Keratinocyte (primary cell): ENCODE measurements around the gene TP53BP2. TPM values are rescaled to one million over a fixed set of nuclear protein-coding genes. Genes with fewer than 3 reads are reported as not detected.

Source experiments
- DNase-seq: peaks from one replicate; pipeline ENCODE4 v3.0.0-alpha.2; 2011; ENCODE audit warnings: low read depth, missing footprints, low spot score
- FAIRE-seq: peaks from 2 replicates; lab custom pipeline; 2011; peaks lifted over from hg19 to GRCh38; lab: Jason Lieb, UNC
- H2AFZ ChIP-seq: 2 replicates; pipeline ENCODE4 v1.6.0; 2012; ENCODE audit warnings: low read length, control low read depth, inconsistent platforms; ENCODE audit not compliant: control insufficient read depth
- H3K27ac ChIP-seq: 2 replicates; pipeline ENCODE4 v1.5.1; 2011; ENCODE audit warnings: low read length; ENCODE audit not compliant: control insufficient read depth, insufficient read depth
- H3K27me3 ChIP-seq: 3 replicates; pipeline ENCODE4 v1.6.0; 2011; ENCODE audit warnings: low read length; ENCODE audit not compliant: control insufficient read depth, insufficient read depth; ENCODE audit errors: extremely low read depth
- H3K36me3 ChIP-seq, 2 experiments: 2 replicates in 1 of 2; 3 replicates in 1 of 2; pipeline ENCODE4 v1.5.1; 2011; ENCODE audit warnings: low read length in 2 of 2, mild to moderate bottlenecking in 1 of 2; ENCODE audit not compliant: control insufficient read depth in 2 of 2, insufficient read depth in 2 of 2; ENCODE audit errors: extremely low read depth in 1 of 2
- H3K4me1 ChIP-seq: 3 replicates; pipeline ENCODE4 v1.5.1; 2011; ENCODE audit warnings: low read length; ENCODE audit not compliant: control insufficient read depth, insufficient read depth; ENCODE audit errors: extremely low read depth
- H3K4me2 ChIP-seq: 3 replicates; pipeline ENCODE4 v1.6.0; 2011; ENCODE audit warnings: low read depth, low read length; ENCODE audit not compliant: control insufficient read depth, insufficient read depth; ENCODE audit errors: extremely low read depth
- H3K4me3 ChIP-seq, 3 experiments: fragments of 200-600 bp in 1 of 3; sonication (generic) in 1 of 3; 2 replicates in 2 of 3; 3 replicates in 1 of 3; pipeline ENCODE4 v1.5.1; 2011 to 2016; ENCODE audit warnings: low read length in 3 of 3, mild to moderate bottlenecking in 3 of 3, control low read depth in 2 of 3, inconsistent platforms in 1 of 3, low read depth in 1 of 3, mixed read lengths in 1 of 3, mixed run types in 1 of 3, moderate library complexity in 1 of 3; ENCODE audit not compliant: control insufficient read depth in 2 of 3, insufficient read depth in 2 of 3; ENCODE audit errors: extremely low read depth in 1 of 3
- H3K79me2 ChIP-seq: 2 replicates; pipeline ENCODE4 v1.6.0; 2012; ENCODE audit warnings: low read length; ENCODE audit not compliant: control insufficient read depth, insufficient read depth
- H3K9ac ChIP-seq: 3 replicates; pipeline ENCODE4 v1.6.0; 2011; ENCODE audit warnings: low read length; ENCODE audit not compliant: control insufficient read depth, insufficient read depth; ENCODE audit errors: extremely low read depth
- H3K9me1 ChIP-seq: 3 replicates; pipeline ENCODE4 v1.6.0; 2011; ENCODE audit warnings: low read length; ENCODE audit not compliant: control insufficient read depth, insufficient read depth; ENCODE audit errors: extremely low read depth
- H3K9me3 ChIP-seq: 2 replicates; pipeline ENCODE4 v1.5.1; 2012; ENCODE audit warnings: low read depth, low read length; ENCODE audit not compliant: control insufficient read depth
- H4K20me1 ChIP-seq: 3 replicates; pipeline ENCODE4 v1.6.0; 2011; ENCODE audit warnings: low read length; ENCODE audit not compliant: control insufficient read depth, insufficient read depth; ENCODE audit errors: extremely low read depth
- CTCF ChIP-seq, 3 experiments: IDR thresholded peaks in 1 of 3; conservative IDR thresholded peaks in 1 of 3; optimal IDR thresholded peaks in 1 of 3; 2 replicates in 2 of 3; 3 replicates in 1 of 3; pipeline versions ENCODE3 to v1.5.1; 2011; ENCODE audit warnings: low read length in 3 of 3, mild to moderate bottlenecking in 3 of 3, moderate library complexity in 2 of 3, control low read depth in 1 of 3, inconsistent platforms in 1 of 3; ENCODE audit not compliant: insufficient read depth in 2 of 3; ENCODE audit errors: extremely low read depth in 1 of 3
- EZH2 ChIP-seq: IDR thresholded peaks from one replicate; pipeline ENCODE4 v1.6.1; 2012; ENCODE audit warnings: inconsistent platforms, mild to moderate bottlenecking, low read length, moderate library complexity
- dilution Hi-C: fragments of 300-500 bp; cut with MboI; formaldehyde crosslinking; loops from one replicate; pipeline ENCODE4 v1.7.0; 2020; ENCODE audit warnings: low sequenced_read_pairs; ENCODE audit not compliant: extremely low pct_ligation_motif_present
- polyA plus RNA-seq, 5 experiments: library from polyadenylated mRNA; depleted of rRNA in 3 of 5; stranded (reverse) in 3 of 5; stranded (forward) in 1 of 5; unstranded in 1 of 5; fragments of >200 nt; gene quantifications; 1 replicate in 1 of 5; 2 replicates in 3 of 5; 3 replicates in 1 of 5; pipeline versions ENCODE4 v1.2.1 to v1.2.3, GENCODE V29; 2011 to 2012; ENCODE audit warnings: missing spikeins in 2 of 5, low read depth in 1 of 5, low replicate concordance in 1 of 5

The TP53BP2 gene
- polyA plus RNA-seq, 1 donor (not counting 4 experiments of a cell fraction or from before 2014, with no cell fraction given), result 22.5 TPM

DNA sequence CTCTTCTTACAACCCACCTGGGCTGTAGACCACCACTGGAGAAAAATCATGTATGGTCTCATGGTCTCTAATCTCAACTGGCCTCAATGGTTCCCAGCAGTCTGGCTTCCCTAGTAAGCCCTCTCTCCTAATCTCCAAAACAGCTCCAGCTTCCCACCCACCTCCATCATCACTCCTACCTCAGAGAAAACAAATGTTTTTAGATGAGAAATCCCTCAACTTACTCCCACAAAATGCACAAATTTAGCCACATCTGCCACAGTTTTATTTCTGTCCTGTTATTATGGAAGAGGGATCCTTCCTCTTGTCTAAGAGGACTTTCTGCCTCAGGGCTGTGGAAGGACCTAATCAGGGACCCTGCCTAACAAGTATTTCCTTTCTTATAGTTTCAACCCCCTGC is 32.1 kb downstream of the TP53BP2 start:
- peaks cover 7% of the 10 kb centered on the region for H3K4me1 ChIP-seq

DNA sequence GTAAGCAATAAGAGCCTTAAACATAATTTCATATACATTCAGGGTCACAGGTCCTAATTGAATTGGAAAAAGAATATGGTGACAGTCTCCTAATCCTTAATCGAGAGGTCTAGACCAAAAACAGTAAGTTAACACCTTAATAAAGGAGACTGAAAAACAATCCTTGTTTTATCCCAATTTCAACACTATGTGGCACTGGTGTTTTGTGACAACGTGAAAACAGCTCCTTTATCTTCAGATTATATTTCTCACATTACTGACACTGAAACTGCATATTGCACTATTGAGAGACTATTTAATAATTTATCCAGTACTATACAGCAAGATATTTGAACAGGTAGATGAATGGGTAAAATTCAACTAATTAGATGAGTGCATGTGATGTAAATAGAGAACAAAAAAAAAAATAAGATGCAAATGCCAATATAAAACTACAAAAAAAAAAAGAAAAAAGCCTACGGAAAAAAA is 34.1 kb downstream of the TP53BP2 start:
- no peak overlapping the region for H3K4me2 ChIP-seq
- H3K9me1 ChIP-seq, result no peaks in the 10 kb centered on the region
- H3K27me3 ChIP-seq, result no peaks in the 10 kb centered on the region
- no peak for DNase-seq
- peaks cover 6% of the 10 kb centered on the region for H3K79me2 ChIP-seq
- peaks cover 8 to 10% of the 10 kb centered on the region in 2 experiments for H3K36me3 ChIP-seq
- no peak overlapping the region for H3K9ac ChIP-seq
- no peak overlapping the region for H3K27ac ChIP-seq
- peak in 1 of 3 experiments; percentile 26 for TF ChIP-seq CTCF (optimal IDR thresholded peaks at IDR 0.05 in 1 of 3, IDR thresholded peaks at IDR 0.05 in 1 of 3, conservative IDR thresholded peaks at IDR 0.05 in 1 of 3; ENCODE audit: extremely low read depth in 1 of 3, insufficient read depth in 2 of 3, low read length in 3 of 3)
- TF ChIP-seq EZH2, result no peak
- no peak overlapping the region for H2AFZ ChIP-seq
- FAIRE-seq, result no peak
- H3K4me1 ChIP-seq, result peaks cover 7% of the 10 kb centered on the region
- H3K9me3 ChIP-seq, result no peaks in the 10 kb centered on the region
- dilution Hi-C loops, result no loop called here
- no peaks in the 10 kb centered on the region for H4K20me1 ChIP-seq
- H3K4me3 ChIP-seq, result no peak overlapping the region

More for the DNA sequence above, 32.1 kb downstream of the TP53BP2 start:
- DNase-seq (no peak), FAIRE-seq (no peak)
- Histone ChIP-seq H3K27me3 (no peaks in the 10 kb centered on the region), H3K4me3 (no peak overlapping the region), H3K9me1 (no peaks in the 10 kb centered on the region), H4K20me1 (no peaks in the 10 kb centered on the region), H3K36me3 (peaks cover 8 to 10% of the 10 kb centered on the region in 2 experiments), H3K9me3 (no peaks in the 10 kb centered on the region), H3K79me2 (peaks cover 6% of the 10 kb centered on the region), H3K4me2 (no peak overlapping the region), H2AFZ (no peak overlapping the region), H3K27ac (no peak overlapping the region), H3K9ac (no peak overlapping the region)
- dilution Hi-C loops, result no loop called here
- TF ChIP-seq CTCF (optimal IDR thresholded peaks at IDR 0.05 in 1 of 3, IDR thresholded peaks at IDR 0.05 in 1 of 3, conservative IDR thresholded peaks at IDR 0.05 in 1 of 3; ENCODE audit: extremely low read depth in 1 of 3, insufficient read depth in 2 of 3, low read length in 3 of 3) (no peak), EZH2 (no peak)
